ENCODE results near the gene GRPR. TPM values are rescaled to one million over a fixed set of nuclear protein-coding genes. Genes with fewer than 3 reads are reported as not detected.

GRPR gene
- total and polyA plus RNA-seq, 2 of the 13 experiments (the other 11 are each of a cell fraction or from before 2014, with no cell fraction given): 0.04 to 0.05 TPM

GRCh38 chrX:16087076-16087475 lies 36.3 kb upstream of the GRPR start:
- in situ Hi-C loops (cut with HindIII; ENCODE audit: extremely low pct_ligation_motif_present, low pct_unique_long_range_greater_than_20kb): no loop called here
- Histone ChIP-seq H4K20me1 (ENCODE audit: insufficient read depth, low read length) (no peaks in the 10 kb centered on the region), H3K4me2 (ENCODE audit: low read depth, low read length) (no peak overlapping the region), H3K79me2 (ENCODE audit: insufficient read depth, low read length) (no peaks in the 10 kb centered on the region), H3K4me1 (ENCODE audit: insufficient read depth, low read length) (no peaks in the 10 kb centered on the region), H3K9ac (ENCODE audit: insufficient read depth, low read depth, low read length) (no peak overlapping the region), H2AFZ (ENCODE audit: low read length) (no peak overlapping the region), H3K27me3 (ENCODE audit: control insufficient read depth in 1 of 2, insufficient read depth in 2 of 2, low read length in 2 of 2) (no peaks in the 10 kb centered on the region), H3K36me3 (replicated peaks in 1 of 2; ENCODE audit: control insufficient read depth in 1 of 2, insufficient read depth in 2 of 2, low read length in 2 of 2) (no peaks in the 10 kb centered on the region), H3K4me3 (replicated peaks in 1 of 3; ENCODE audit: insufficient read depth in 1 of 3, low read depth in 2 of 3, low read length in 3 of 3) (no peak overlapping the region), H3K9me3 (ENCODE audit: low read length) (no peaks in the 10 kb centered on the region), H3K27ac (ENCODE audit: extremely low read length, insufficient read depth, low read length) (no peak overlapping the region)
- CTCF ChIA-PET (ENCODE audit: low intra/inter-chr PET ratio, low total read pairs): no interaction called here
- FAIRE-seq (no peak), DNase-seq (ENCODE audit: low spot score) (no peak), ATAC-seq (no peak)
- 4% methylated on average over 3 of the region's 3 CpGs for WGBS (ENCODE audit: low lambda C conversion rate)
- POLR2A ChIA-PET: no interaction called here
- TF ChIP-seq THYN1 (CRISPR knock-in tag; IDR thresholded peaks at IDR 0.05; ENCODE audit: borderline replicate concordance, low read depth): no peak
- TF ChIP-seq NFRKB (IDR thresholded peaks at IDR 0.05): no peak
- TF ChIP-seq REST (IDR thresholded peaks at IDR 0.05; ENCODE audit: borderline replicate concordance in 1 of 2, low read depth in 1 of 2, low read length in 2 of 2): no peak
- TF ChIP-seq, protein P1, sequence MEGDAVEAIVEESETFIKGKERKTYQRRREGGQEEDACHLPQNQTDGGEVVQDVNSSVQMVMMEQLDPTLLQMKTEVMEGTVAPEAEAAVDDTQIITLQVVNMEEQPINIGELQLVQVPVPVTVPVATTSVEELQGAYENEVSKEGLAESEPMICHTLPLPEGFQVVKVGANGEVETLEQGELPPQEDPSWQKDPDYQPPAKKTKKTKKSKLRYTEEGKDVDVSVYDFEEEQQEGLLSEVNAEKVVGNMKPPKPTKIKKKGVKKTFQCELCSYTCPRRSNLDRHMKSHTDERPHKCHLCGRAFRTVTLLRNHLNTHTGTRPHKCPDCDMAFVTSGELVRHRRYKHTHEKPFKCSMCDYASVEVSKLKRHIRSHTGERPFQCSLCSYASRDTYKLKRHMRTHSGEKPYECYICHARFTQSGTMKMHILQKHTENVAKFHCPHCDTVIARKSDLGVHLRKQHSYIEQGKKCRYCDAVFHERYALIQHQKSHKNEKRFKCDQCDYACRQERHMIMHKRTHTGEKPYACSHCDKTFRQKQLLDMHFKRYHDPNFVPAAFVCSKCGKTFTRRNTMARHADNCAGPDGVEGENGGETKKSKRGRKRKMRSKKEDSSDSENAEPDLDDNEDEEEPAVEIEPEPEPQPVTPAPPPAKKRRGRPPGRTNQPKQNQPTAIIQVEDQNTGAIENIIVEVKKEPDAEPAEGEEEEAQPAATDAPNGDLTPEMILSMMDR (CRISPR knock-in tag; IDR thresholded peaks at IDR 0.05): no peak
- intact Hi-C loops (cut with micrococcal nuclease; ENCODE audit: unreplicated experiment): no loop called here
- BruUV-seq (replicated peaks): no TSS peak

All from HepG2 (cell line).